Endothelial cell of umbilical vein (primary cell): ENCODE measurements around the gene MTF2. TPM values are rescaled to one million over a fixed set of nuclear protein-coding genes. Genes with fewer than 3 reads are reported as not detected.

Experiments
- BruUV-seq: library from RNA; stranded (reverse); fragments of 400-500 nt; replicated peaks from 2 replicates; lab custom pipeline; 2021; lab: Mats Ljungman, UMichigan
- CTCF ChIA-PET: fragments of 300-600, 350-600 bp; sonication (Branson Sonifier 250); formaldehyde crosslinking; loops from one replicate; lab custom pipeline; 2021; ENCODE audit warnings: antibody characterized with exemption, inconsistent platforms; lab: Charles Lee
- POLR2A ChIA-PET: fragments of 300-600, 350-600 bp; sonication (Branson Sonifier 250); formaldehyde crosslinking; loops from one replicate; lab custom pipeline; 2021; ENCODE audit warnings: antibody characterized with exemption, inconsistent platforms; lab: Charles Lee
- DNase-seq: peaks from one replicate; pipeline ENCODE4 v3.0.0-alpha.2; 2011; ENCODE audit warnings: low read depth, low spot score
- FAIRE-seq: peaks from 2 replicates; lab custom pipeline; 2011; peaks lifted over from hg19 to GRCh38; lab: Jason Lieb, UNC
- H2AFZ ChIP-seq: 2 replicates; pipeline ENCODE4 v1.6.0; 2012; ENCODE audit warnings: low read depth, low read length, control low read depth, inconsistent platforms
- H3K27ac ChIP-seq: 2 replicates; pipeline ENCODE4 v1.5.1; 2011; ENCODE audit warnings: low read depth, mild to moderate bottlenecking, control low read depth, low read length, moderate library complexity; ENCODE audit not compliant: insufficient read depth
- H3K27me3 ChIP-seq, 2 experiments: 2 replicates each; pipeline versions ENCODE4 v1.6.0 to v1.6.1; 2011; ENCODE audit warnings: low read length in 2 of 2, mixed read lengths in 1 of 2; ENCODE audit not compliant: control insufficient read depth in 2 of 2, insufficient read depth in 2 of 2
- H3K36me3 ChIP-seq, 2 experiments: 2 replicates in 1 of 2; 3 replicates in 1 of 2; pipeline ENCODE4 v1.5.1; 2011; ENCODE audit warnings: low read length in 2 of 2, mild to moderate bottlenecking in 1 of 2, moderate library complexity in 1 of 2; ENCODE audit not compliant: control insufficient read depth in 2 of 2, insufficient read depth in 2 of 2; ENCODE audit errors: extremely low read depth in 1 of 2
- H3K4me1 ChIP-seq: 3 replicates; pipeline ENCODE4 v1.5.1; 2011; ENCODE audit warnings: mild to moderate bottlenecking, low read length; ENCODE audit not compliant: control insufficient read depth, insufficient read depth; ENCODE audit errors: extremely low read depth
- H3K4me2 ChIP-seq: 2 replicates; pipeline ENCODE4 v1.6.1; 2011; ENCODE audit warnings: low read length, control low read depth, mixed read lengths; ENCODE audit not compliant: insufficient read depth
- H3K4me3 ChIP-seq, 3 experiments: fragments of 200-600 bp in 1 of 3; sonication (generic), shearing (Covaris generic) in 1 of 3; replicated peaks in 1 of 3; 2 replicates each; pipeline ENCODE4 v1.5.1; 2011 to 2016; ENCODE audit warnings: control low read depth in 3 of 3, low read length in 3 of 3, mild to moderate bottlenecking in 2 of 3, inconsistent platforms in 1 of 3, low read depth in 1 of 3, moderate library complexity in 1 of 3; ENCODE audit not compliant: insufficient read depth in 1 of 3
- H3K79me2 ChIP-seq: 2 replicates; pipeline ENCODE4 v1.6.0; 2012; ENCODE audit warnings: low read length, inconsistent platforms; ENCODE audit not compliant: control insufficient read depth, insufficient read depth
- H3K9ac ChIP-seq: replicated peaks from 2 replicates; pipeline ENCODE3; 2011; ENCODE audit warnings: low read length, control low read depth; ENCODE audit not compliant: insufficient read depth; ENCODE audit errors: extremely low read depth
- H3K9me1 ChIP-seq: replicated peaks from 3 replicates; pipeline ENCODE4 v1.6.0; 2011; ENCODE audit warnings: mild to moderate bottlenecking, low read length; ENCODE audit not compliant: control insufficient read depth, insufficient read depth; ENCODE audit errors: extremely low read depth
- H3K9me3 ChIP-seq: replicated peaks from 2 replicates; pipeline ENCODE4 v1.5.1; 2012; ENCODE audit warnings: low read length, inconsistent platforms; ENCODE audit not compliant: control insufficient read depth, insufficient read depth
- H4K20me1 ChIP-seq: replicated peaks from 2 replicates; pipeline ENCODE3; 2011; ENCODE audit warnings: mild to moderate bottlenecking, low read length; ENCODE audit not compliant: control insufficient read depth, insufficient read depth; ENCODE audit errors: extremely low read depth
- EZH2 ChIP-seq: IDR thresholded peaks from 2 replicates; pipeline ENCODE4 v1.6.1; 2012; ENCODE audit warnings: borderline replicate concordance, low read depth, mild to moderate bottlenecking, moderate library complexity, low read length, inconsistent platforms; ENCODE audit not compliant: severe bottlenecking
- FOS ChIP-seq: IDR thresholded peaks from 2 replicates; pipeline ENCODE4 v1.6.1; 2011; ENCODE audit warnings: mild to moderate bottlenecking, low read length, moderate library complexity, borderline replicate concordance; ENCODE audit not compliant: insufficient read depth
- GATA2 ChIP-seq: IDR thresholded peaks from 2 replicates; pipeline ENCODE4 v1.7.0; 2011; ENCODE audit warnings: low read depth, mild to moderate bottlenecking, moderate library complexity, mixed read lengths, low read length; ENCODE audit not compliant: insufficient read length, insufficient read depth
- JUN ChIP-seq: IDR thresholded peaks from 2 replicates; pipeline ENCODE4 v1.6.1; 2011; ENCODE audit warnings: borderline replicate concordance, low read depth; ENCODE audit not compliant: insufficient read length, insufficient read depth
- MAX ChIP-seq: IDR thresholded peaks from 2 replicates; pipeline ENCODE4 v1.6.1; 2011; ENCODE audit not compliant: insufficient read depth, insufficient read length
- MYC ChIP-seq: IDR thresholded peaks from one replicate; pipeline ENCODE4 v1.6.1; 2011; ENCODE audit warnings: mild to moderate bottlenecking, low read depth, low read length
- POLR2A ChIP-seq: IDR thresholded peaks from 2 replicates; pipeline ENCODE4 v1.6.1; 2012; ENCODE audit warnings: low read depth, mild to moderate bottlenecking, control low read depth, low read length
- POLR2AphosphoS5 ChIP-seq: IDR thresholded peaks from 2 replicates; pipeline ENCODE4 v1.6.1; 2012; ENCODE audit warnings: low read depth, mild to moderate bottlenecking, control low read depth, low read length, moderate library complexity; ENCODE audit not compliant: insufficient read depth
- dilution Hi-C: fragments of 300-500 bp; cut with MboI; formaldehyde crosslinking; loops from one replicate; pipeline ENCODE4 v1.15.0; 2019; ENCODE audit warnings: low sequenced_read_pairs; ENCODE audit not compliant: extremely low pct_ligation_motif_present
- intact Hi-C: fragments of 100-400 bp; cut with micrococcal nuclease; formaldehyde crosslinking; loops from one replicate; pipeline ENCODE4 v1.10.0; 2022
- polyA plus RNA-seq, 4 experiments: library from polyadenylated mRNA; depleted of rRNA in 3 of 4; stranded (reverse) in 3 of 4; unstranded in 1 of 4; fragments of >200 nt; gene quantifications; 2 replicates each; pipeline versions ENCODE4 v1.2.1 to v1.2.3, GENCODE V29; 2011 to 2012; ENCODE audit warnings: missing spikeins in 1 of 4
- total RNA-seq: library from RNA; stranded (reverse); gene quantifications from 2 replicates; pipeline ENCODE4 v1.2.3, GENCODE V29; 2021

MTF2 gene
- total and polyA plus RNA-seq, 2 donors (not counting 3 experiments of a cell fraction or from before 2014, with no cell fraction given): 20.1 to 40.5 TPM

- no peaks in the 10 kb centered on the region for H3K9me3 ChIP-seq
- dilution Hi-C loops (no loop called here), intact Hi-C loops (no loop called here)
- BruUV-seq: no TSS peak
- no peak overlapping the region for H2AFZ ChIP-seq
- no peak overlapping the region for H3K9ac ChIP-seq
- H3K79me2 ChIP-seq: no peaks in the 10 kb centered on the region
- TF ChIP-seq MAX (no peak), POLR2A (no peak), GATA2 (no peak)
- H3K4me2 ChIP-seq: no peak overlapping the region
- no peaks in the 10 kb centered on the region for H3K27me3 ChIP-seq
- H3K4me1 ChIP-seq: no peaks in the 10 kb centered on the region
- H3K36me3 ChIP-seq: no peaks in the 10 kb centered on the region
- no peak for DNase-seq
- no peaks in the 10 kb centered on the region for H4K20me1 ChIP-seq
- ChIA-PET CTCF (interaction anchor here (1.3 kb wide), 2 partner anchors 8 kb away, joined by 3 to 4 read pairs; no protein-coding TSS in a partner anchor), POLR2A (no interaction called here)
- FAIRE-seq: no peak
- no peak overlapping the region for H3K4me3 ChIP-seq
- H3K9me1 ChIP-seq: no peaks in the 10 kb centered on the region
- no peak overlapping the region for H3K27ac ChIP-seq
Observed at GRCh38 chr1:93042187-93043056, 36.7 kb upstream of the MTF2 start.

GRCh38 chr1:93043057-93043557, 36.0 kb upstream of the MTF2 start:
- dilution Hi-C loops (no loop called here), intact Hi-C loops (no loop called here)
- no peak for TF ChIP-seq MYC
- TF ChIP-seq POLR2AphosphoS5: no peak
- TF ChIP-seq MAX: no peak
- TF ChIP-seq JUN: no peak
- TF ChIP-seq FOS: no peak
- no peak for TF ChIP-seq GATA2
- no peak for TF ChIP-seq EZH2
- Histone ChIP-seq H3K4me1 (no peaks in the 10 kb centered on the region), H3K4me3 (no peak overlapping the region), H3K27ac (no peak overlapping the region), H3K79me2 (no peaks in the 10 kb centered on the region), H3K9me3 (no peaks in the 10 kb centered on the region), H3K4me2 (no peak overlapping the region), H2AFZ (no peak overlapping the region), H3K9me1 (no peaks in the 10 kb centered on the region), H3K27me3 (no peaks in the 10 kb centered on the region), H4K20me1 (no peaks in the 10 kb centered on the region), H3K9ac (no peak overlapping the region), H3K36me3 (no peaks in the 10 kb centered on the region)
- ChIA-PET CTCF (interaction anchor here (1.3 kb wide), 2 partner anchors 8 to 9 kb away, joined by 3 to 4 read pairs; no protein-coding TSS in a partner anchor), POLR2A (no interaction called here)
- DNase-seq: no peak
- BruUV-seq: no TSS peak
- no peak for FAIRE-seq
